Measurements from ENCODE around the gene RXRB.

Gene RXRB

DNA sequence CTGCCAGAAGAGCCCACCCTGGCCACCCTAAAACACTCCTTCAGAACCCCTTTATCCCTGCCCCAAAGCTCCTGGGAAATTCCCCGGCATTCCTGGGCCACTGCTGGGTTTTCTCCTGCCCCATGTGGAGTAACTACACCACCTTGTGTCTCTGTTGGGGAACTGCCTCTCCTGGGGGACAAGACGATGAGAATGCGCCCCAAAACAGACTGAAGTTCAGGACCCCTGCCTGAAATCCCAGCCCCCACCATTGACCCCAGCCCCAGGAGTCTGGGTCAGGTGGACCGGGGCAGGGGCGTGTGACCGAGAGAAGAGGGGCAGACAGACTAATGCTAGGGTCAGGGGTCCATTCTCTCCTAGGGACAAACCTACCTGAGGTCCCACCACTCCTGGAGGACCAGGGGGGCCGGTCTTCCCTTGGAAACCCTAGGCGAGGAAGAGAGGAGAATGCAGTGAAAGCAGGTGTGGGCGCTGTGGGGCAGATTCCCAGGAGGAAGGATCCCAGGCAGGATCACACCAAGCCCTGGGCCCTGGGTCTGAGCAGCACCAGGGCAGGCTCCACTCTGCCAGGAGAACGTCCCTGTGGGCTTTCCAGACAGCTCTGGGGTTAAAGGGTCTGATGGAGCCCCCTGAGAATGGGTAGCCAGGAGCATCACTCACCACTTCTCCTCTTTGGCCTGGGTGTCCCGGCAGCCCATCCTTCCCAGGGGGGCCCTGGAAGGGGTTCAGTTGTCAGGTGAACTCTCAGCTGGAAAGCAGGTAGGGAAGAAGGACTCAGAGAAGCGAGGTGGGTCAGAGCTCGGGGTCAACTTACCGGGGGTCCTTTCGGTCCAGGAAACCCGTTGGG is 27.6 kb downstream of the RXRB start:
- Histone ChIP-seq H3K36me3 (ENCODE audit: insufficient read depth) (no peaks in the 10 kb centered on the region), H3K9ac (no peak overlapping the region), H3K4me1 (ENCODE audit: low read depth, poor library complexity, severe bottlenecking) (no peaks in the 10 kb centered on the region), H3K4me3 (IDR thresholded peaks at IDR 0.05; ENCODE audit: insufficient read depth, low read depth, low read length) (no peak overlapping the region), H3K79me2 (ENCODE audit: insufficient read depth, low read depth) (no peaks in the 10 kb centered on the region), H2AFZ (ENCODE audit: low read depth) (no peak overlapping the region), H3K27ac (no peak overlapping the region), H4K20me1 (ENCODE audit: insufficient read depth) (no peaks in the 10 kb centered on the region), H3K27me3 (ENCODE audit: insufficient read depth, low read depth) (no peaks in the 10 kb centered on the region), H3K4me2 (no peak overlapping the region)
- peak; percentile 73 for TF ChIP-seq CTCF (conservative IDR thresholded peaks at IDR 0.05; ENCODE audit: low read depth, low read length)

DNA sequence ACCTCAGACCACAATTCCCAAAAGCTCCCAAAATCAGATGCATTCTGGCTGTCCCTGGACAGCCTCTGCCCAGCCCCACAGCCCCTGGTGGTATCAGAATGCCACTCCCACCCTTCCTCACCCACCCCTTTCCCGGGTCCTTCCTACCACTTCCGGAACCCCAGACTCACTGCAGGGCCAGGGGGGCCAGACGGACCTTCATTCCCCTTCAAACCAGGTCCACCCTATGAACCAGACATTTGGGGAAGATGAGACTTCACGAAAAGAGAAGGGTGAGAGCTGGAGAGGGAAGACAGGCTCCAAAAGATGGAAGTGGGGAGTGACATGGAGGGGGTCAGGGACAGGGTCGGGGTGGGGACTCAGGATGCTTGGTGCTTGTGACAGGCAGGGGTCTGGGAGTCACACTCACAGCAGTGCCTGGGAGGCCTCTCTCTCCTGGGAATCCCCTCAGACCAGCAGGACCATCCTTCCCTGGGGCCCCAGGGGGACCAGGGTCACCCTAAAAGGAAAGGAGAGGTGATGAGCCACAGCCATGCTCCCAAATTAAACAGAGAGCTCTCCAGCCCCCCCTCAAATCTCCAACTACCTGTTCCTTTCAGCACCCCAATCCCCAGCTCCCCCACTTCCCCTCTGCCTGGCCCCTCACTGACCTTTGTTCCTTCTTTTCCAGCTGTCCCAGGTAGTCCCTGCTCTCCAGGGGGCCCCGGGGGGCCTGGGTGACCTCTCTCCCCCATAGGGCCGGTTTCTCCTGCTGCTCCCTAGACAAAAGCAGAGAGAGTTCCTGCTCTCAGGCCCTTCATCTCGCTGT is 28.4 kb downstream of the RXRB start:
- no peak for TF ChIP-seq CTCF (conservative IDR thresholded peaks at IDR 0.05; ENCODE audit: low read depth, low read length)
- H3K27me3 ChIP-seq (ENCODE audit: insufficient read depth, low read depth) = no peaks in the 10 kb centered on the region
- H3K27ac ChIP-seq = no peak overlapping the region
- no peak overlapping the region for H2AFZ ChIP-seq (ENCODE audit: low read depth)
- H3K4me2 ChIP-seq = no peak overlapping the region
- no peak overlapping the region for H3K9ac ChIP-seq
- H3K4me1 ChIP-seq (ENCODE audit: low read depth, poor library complexity, severe bottlenecking) = no peaks in the 10 kb centered on the region
- H4K20me1 ChIP-seq (ENCODE audit: insufficient read depth) = no peaks in the 10 kb centered on the region
- H3K4me3 ChIP-seq (IDR thresholded peaks at IDR 0.05; ENCODE audit: insufficient read depth, low read depth, low read length) = no peak overlapping the region
- H3K36me3 ChIP-seq (ENCODE audit: insufficient read depth) = no peaks in the 10 kb centered on the region
- H3K79me2 ChIP-seq (ENCODE audit: insufficient read depth, low read depth) = no peaks in the 10 kb centered on the region

GRCh38 chr6:33171016-33171879 is 29.2 kb downstream of the RXRB start:
- Histone ChIP-seq H3K4me2 (no peak overlapping the region), H3K9ac (no peak overlapping the region), H3K4me1 (ENCODE audit: low read depth, poor library complexity, severe bottlenecking) (no peaks in the 10 kb centered on the region), H2AFZ (ENCODE audit: low read depth) (no peak overlapping the region), H3K27me3 (ENCODE audit: insufficient read depth, low read depth) (no peaks in the 10 kb centered on the region), H3K4me3 (IDR thresholded peaks at IDR 0.05; ENCODE audit: insufficient read depth, low read depth, low read length) (no peak overlapping the region), H3K79me2 (ENCODE audit: insufficient read depth, low read depth) (no peaks in the 10 kb centered on the region), H3K27ac (no peak overlapping the region), H3K36me3 (ENCODE audit: insufficient read depth) (no peaks in the 10 kb centered on the region), H4K20me1 (ENCODE audit: insufficient read depth) (no peaks in the 10 kb centered on the region)
- no peak for TF ChIP-seq CTCF (conservative IDR thresholded peaks at IDR 0.05; ENCODE audit: low read depth, low read length)

All from KMS-11 (cell line).